Activated T-cell treated with anti-CD3 and anti-CD28 coated beads for 48 hours (primary cell): ENCODE data around the gene CCM2L.
A peak's percentile ranks its signal among the peaks of the same experiment; 100 is the strongest.

Source experiments
- DNase-seq: peaks from one replicate; pipeline ENCODE4 v3.0.0-alpha.2; 2020; ENCODE audit warnings: low read depth

The CCM2L gene

GRCh38 chr20:32010101-32010500, at the start of gene CCM2L:
Gene CCM2L, plus strand, starts transcription at chr20:32010438. Its CDS starts 17 bp downstream, at chr20:32010455.
- DNase-seq = no peak

- no peak for DNase-seq
These were observed 47.5 kb upstream of the CCM2L start for GRCh38 chr20:31962761-31963160.

- DNase-seq = no peak
These were observed 46.3 kb upstream of the CCM2L start for GRCh38 chr20:31963889-31964288.

- no peak for DNase-seq
These were observed 43.1 kb upstream of the CCM2L start for GRCh38 chr20:31966991-31967655.

GRCh38 chr20:31967830-31968249, 42.4 kb upstream of the CCM2L start, which contains the start of gene XKR7:
Gene XKR7, plus strand, starts transcription at chr20:31968151. Its CDS starts 25 bp downstream, at chr20:31968176.
- DNase-seq = no peak

- DNase-seq = peak; percentile 80
These were observed 41.7 kb upstream of the CCM2L start for GRCh38 chr20:31968291-31969126.

- no peak for DNase-seq
These were observed 40.2 kb upstream of the CCM2L start for GRCh38 chr20:31969991-31970390.

GRCh38 chr20:31972471-31973021, 37.7 kb upstream of the CCM2L start:
- DNase-seq = no peak

GRCh38 chr20:31974296-31974695, 35.9 kb upstream of the CCM2L start:
- no peak for DNase-seq

- no peak for DNase-seq
These were observed 35.2 kb upstream of the CCM2L start for GRCh38 chr20:31974951-31975487.

GRCh38 chr20:31975874-31976273, 34.4 kb upstream of the CCM2L start:
- no peak for DNase-seq

- no peak for DNase-seq
These were observed 33.2 kb upstream of the CCM2L start for GRCh38 chr20:31977080-31977479.

GRCh38 chr20:31979713-31980426, 30.4 kb upstream of the CCM2L start:
- DNase-seq = no peak

GRCh38 chr20:31981784-31982183, 28.5 kb upstream of the CCM2L start:
- no peak for DNase-seq

- no peak for DNase-seq
These were observed 25.2 kb upstream of the CCM2L start for GRCh38 chr20:31984981-31985471.

GRCh38 chr20:31987744-31988143, 22.5 kb upstream of the CCM2L start:
- no peak for DNase-seq

- no peak for DNase-seq
These were observed 21.7 kb upstream of the CCM2L start for GRCh38 chr20:31988430-31989015.

GRCh38 chr20:31989030-31989645, 21.1 kb upstream of the CCM2L start:
- DNase-seq = no peak

- DNase-seq = no peak
These were observed 19.4 kb upstream of the CCM2L start for GRCh38 chr20:31990641-31991338.

- no peak for DNase-seq
These were observed 18.9 kb upstream of the CCM2L start for GRCh38 chr20:31991339-31991705.
